Activated CD8-positive, alpha-beta memory T cell treated with anti-CD3 and anti-CD28 coated beads, Interleukin-2, amount 50 U/mL, for 1 hour (primary cell): ENCODE data around the gene MYOM1.
A peak's percentile ranks its signal among the peaks of the same experiment; 100 is the strongest.

Source experiments
- DNase-seq: peaks from one replicate; pipeline ENCODE4 v3.0.0-alpha.2; 2020; ENCODE audit errors: extremely low read depth

Gene MYOM1

DNA sequence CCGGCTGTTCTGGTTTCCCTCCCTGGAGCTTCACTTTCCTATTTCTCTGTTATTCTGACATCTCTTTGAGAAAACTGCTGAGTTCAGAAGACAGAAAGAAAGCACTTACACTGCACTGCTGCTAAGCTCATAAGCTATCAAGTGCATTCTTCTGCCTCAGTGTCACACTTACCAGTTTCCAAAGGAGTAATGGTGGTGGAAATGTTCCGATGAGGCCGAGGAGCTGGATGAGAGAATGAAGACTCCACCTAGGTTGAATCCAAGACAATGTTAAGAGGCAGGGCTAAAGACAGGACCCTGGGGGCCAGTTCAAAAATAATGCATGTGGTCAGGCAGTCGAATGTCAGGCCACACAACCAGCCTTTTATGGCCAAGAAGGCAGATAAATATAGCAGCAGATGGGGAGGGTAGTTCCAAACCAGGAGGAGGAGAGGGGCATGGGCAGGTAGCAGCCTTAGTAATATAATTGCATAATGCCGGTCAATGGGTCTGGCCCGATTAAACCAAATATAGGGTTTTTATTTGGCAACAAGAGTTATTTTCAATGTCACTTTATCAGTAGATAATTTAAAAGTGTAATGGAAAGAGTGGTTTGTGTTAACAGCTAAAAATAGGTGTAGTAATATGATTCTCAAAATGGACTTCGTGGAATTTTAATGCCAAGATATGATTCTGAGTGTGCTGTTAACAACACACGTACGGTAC lies at the start of gene MYOM1:
TSS of gene MYOM1 (minus strand) at position 338 of the 705 bp plus-strand sequence. CDS start 4,745 bp downstream, outside the sequence.
- no peak for DNase-seq

DNA sequence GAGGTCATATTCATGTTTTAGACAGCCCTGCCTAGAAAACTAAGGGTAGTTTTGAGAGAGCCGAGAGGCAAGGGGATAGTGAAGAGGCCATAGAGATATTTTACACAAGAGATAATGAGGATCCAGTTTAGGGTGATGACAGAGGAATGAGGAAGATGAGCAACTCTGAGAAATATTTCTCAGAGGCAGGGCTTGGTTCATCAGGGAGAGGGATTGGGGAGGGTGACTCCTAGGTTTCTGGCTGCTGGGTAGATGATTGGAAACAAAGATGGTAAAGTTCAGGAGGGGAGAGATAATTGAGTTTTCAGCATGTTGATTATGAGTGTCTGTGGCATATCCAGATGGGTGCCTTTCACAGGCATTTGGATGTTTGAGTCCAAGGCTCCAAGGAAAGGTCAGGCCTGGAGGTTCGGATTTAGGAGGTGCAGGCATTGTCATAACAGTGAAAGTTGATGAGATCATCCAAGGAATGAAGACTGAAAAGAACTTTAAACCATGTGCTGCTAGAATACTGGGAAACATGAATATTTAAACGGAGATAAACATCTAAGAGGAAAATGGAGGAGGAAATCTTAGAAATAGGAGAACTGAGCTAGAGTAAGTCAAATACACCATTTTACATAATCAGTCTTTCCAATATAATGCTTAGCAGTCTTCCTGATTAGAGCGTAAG lies 49.6 kb upstream of the MYOM1 start:
- DNase-seq: no peak

DNA sequence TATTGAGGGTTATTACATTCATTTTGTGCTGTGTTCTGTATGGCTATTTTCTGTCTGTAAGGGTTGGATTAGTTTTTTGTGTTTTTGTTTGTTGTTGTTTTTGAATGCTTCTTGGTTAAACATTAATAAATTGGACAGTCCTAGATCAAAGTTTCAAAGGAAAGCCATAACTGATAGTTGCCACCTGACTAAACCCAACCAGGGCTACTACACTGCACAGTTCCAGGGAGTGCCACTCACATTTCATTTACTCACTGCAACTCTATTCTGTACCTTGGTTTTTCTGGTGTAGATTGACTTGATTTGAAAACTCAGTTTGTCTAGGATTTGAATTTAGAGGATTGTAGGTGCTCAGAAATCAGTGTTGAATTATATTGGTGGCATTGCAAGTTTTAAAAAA lies 48.5 kb upstream of the MYOM1 start:
- DNase-seq: no peak

DNA sequence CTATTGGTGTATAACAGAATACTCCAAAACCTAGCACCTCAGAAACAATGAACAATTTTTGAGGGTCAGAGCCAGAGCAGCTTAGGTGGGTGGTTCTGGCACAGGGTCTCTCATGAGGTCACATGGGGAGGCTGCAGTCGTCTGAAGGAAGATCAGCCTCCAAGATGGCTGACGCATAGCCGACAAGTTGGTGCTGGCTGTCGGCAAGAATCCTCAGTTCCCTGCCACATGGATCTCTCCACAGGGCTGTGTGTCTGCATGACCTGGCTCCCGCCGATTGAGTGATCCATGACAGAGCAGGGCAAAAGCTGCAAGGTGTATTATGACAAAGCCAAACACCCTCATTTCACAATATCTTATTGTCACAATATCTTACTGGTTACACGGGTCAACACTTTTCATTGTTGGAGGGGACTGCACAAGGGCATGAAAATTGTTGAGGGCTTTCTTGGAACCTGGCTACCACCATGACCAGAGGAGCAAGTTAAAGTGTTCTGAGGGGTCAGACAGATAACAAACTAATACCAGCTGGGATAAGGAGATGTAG lies 46.4 kb upstream of the MYOM1 start:
- DNase-seq: no peak

DNA sequence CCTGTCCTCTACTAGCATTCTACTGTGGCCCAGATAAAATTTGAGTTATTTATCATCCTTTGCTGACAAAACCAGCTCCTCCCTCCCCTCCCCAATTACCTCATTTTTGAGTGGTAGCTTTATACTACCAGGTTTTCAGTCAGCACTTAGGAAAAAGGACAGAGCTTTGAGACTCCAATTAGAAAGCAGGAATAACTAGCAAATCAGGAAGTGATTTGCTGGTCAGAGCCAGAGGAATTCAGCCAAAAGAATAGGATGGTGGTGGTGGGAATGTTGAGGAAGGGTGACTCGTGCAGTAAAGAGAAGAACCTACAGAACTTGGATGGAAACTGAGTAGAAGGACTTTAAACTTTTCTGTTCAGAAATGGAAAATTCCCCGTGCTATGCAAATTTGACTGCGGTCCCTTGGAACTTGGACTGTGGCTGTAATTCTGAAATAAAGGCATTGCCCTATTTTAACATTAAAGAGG lies 45.8 kb upstream of the MYOM1 start:
- DNase-seq: no peak

DNA sequence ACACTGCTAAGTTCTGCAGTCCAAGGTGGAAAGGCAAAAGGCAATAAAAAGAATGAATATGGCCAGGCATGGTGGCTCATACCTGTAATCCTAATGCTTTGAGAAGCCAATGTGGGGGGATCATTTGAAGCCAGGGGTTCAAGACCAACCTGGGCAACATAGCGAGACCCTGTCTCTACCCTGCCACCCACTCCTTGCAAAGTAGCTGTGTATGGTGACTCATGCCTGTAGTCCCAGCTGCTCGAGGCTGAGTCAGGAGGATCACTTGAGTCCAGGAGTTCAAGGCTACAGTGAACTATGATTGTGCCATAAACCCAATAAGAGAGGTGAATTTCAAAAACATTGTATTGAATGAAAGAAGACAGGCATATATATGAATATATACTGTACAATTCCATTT lies 44.6 kb upstream of the MYOM1 start:
- DNase-seq: no peak

DNA sequence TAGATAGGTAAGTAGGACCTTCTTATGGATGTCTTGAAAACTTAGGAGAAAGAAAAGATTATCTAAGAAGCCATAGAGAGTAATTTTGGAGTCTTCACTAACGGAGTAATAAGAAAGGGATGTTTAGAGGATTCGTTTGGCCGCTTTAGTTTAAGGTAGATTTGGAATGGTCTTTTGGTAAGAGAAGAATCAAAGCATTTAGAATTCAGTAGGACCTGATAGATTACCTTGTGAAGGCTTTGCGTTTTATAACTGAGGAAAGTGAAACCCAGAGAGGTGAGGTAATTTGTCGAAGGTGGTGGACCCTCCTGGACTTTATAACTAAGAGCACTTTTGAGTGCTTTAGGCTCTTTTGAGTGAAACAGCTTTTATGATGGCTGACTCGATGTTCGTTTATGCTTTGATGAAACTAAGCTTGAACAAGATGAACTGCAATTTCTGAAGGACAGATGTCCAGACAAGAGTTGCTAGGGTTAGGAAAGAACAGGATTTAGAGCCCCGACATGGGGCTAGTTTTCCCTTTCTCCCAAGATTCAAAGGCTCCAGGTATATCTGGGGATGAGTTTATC lies 43.4 kb upstream of the MYOM1 start:
- no peak for DNase-seq

DNA sequence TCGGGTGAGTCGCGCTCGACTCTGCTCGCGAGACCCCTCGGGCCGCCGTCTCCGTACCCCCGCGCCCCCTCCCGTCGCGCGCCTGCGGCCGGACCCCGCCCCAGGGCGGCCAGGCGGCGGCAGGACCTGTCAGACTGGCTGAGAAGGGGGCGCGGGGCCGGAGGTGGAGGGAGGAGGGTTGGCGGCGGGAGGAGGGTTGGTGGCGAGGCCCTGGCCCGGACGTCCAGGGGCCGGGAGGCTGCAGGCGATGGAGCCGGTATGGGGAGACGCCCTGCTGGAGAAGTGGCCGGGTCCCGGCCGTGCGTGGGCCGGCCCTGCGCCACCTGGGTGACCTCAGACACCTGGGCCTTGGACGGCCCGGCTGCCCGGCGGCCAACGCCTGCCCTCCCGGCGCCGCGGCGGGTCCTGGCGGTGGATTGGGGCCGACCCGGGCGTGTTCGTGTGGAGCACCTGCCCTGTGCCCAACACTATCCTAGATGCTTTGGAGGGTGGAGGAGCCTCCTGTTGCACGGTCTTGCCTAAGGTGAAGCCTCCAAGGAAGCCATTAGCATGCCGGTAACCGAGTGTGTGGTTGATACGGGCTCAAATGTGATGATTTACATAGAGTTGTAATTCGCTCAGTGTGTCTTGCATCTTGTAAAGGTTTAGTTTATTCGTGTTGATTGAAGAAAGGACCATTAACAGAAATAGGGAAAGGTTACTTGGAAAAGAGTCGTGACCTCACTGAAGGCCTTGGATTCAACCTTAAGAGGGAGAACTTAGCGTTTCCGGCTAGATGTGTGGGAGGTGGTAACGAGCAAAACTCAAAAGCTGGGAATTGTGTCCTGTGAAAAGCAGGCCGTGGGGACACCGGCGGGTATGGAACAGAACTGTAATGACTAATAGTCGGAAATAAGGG lies 42.7 kb upstream of the MYOM1 start:
- no peak for DNase-seq

DNA sequence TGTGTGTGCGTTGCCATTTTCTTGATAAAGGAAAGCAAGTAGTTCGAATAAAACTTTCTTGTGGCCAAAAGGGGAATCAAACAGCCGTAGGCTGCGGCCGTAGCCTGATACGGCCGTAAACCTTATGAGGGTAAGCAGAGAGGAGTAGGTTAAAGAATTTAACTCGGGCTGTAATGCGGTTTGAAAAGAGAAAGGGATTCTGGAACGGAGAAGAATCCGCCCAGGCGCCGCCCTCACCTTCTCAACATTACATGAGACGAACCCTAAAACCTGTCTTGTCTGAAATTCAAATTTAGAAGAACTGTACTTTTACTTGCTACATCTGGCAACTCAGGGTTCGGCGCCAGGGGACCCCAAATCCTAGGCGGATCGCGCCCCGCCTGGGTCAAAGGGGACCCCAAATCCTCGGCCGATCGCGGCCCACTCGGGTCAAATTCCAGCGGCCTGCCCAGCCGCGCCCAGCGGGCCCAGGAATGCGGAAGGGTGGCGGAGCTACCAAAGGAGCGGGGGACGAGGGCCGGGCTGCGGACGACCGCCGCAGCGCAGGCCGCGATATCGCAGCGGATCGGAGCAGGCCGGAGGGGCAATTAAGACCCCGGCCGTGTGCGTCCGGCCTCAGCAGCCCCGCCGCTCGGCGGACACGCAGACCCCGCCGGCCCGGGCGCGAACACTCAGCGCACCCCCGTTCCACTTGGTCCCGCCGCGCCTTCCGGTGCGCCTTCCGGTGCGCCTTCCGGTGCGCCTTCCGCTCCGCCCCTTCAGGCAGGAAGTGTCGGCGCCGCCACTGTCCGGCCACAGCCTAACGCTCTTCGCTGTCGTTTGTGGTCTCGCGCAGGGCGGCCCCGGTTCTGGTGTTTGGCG lies 41.8 kb upstream of the MYOM1 start, which contains the start of gene MYL12B:
TSS of gene MYL12B (plus strand) at position 761 of the 861 bp plus-strand sequence. CDS start 10,766 bp downstream, outside the sequence.
- DNase-seq: peak; percentile 36

DNA sequence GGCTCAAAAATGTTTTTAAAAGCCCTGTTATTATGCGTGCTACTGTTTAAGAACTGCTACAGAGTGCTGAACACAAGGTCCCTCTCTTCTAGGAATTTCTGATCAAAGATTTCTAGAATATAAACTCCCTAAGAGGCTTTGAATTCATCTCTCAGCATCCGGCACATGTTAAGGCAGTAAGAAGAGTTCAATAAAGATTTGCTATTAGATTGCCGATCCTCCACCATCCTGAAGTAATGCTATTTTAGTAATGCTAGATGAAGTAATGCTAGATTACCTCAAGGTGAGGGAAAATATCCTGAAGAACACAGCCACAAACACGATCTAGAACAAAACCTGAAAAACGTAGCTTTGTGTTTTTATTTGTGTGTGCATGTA lies 41.2 kb upstream of the MYOM1 start:
- no peak for DNase-seq

DNA sequence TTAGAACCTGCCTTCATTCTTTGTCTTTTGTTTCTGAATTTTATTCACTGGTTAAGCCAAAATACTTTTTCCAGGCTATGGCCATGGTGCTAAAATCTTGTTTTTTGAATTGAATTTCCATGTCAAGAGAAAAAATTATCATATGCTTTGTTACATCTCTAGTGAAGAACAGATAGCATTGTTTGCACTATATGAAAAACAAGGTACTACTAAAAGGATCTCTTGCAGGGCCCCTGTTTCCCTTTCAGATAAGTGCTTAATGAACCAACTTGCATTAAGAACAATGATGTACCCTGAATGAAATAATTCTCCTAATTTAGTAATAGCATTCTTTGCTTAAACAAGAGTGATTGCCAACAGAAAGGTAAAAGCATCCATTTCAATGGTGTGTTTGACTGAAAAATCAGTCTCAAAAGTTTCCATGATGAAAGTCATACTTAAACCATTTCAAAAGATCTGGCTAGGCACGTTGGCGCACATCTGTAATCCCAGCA lies 37.9 kb upstream of the MYOM1 start:
- DNase-seq: no peak

DNA sequence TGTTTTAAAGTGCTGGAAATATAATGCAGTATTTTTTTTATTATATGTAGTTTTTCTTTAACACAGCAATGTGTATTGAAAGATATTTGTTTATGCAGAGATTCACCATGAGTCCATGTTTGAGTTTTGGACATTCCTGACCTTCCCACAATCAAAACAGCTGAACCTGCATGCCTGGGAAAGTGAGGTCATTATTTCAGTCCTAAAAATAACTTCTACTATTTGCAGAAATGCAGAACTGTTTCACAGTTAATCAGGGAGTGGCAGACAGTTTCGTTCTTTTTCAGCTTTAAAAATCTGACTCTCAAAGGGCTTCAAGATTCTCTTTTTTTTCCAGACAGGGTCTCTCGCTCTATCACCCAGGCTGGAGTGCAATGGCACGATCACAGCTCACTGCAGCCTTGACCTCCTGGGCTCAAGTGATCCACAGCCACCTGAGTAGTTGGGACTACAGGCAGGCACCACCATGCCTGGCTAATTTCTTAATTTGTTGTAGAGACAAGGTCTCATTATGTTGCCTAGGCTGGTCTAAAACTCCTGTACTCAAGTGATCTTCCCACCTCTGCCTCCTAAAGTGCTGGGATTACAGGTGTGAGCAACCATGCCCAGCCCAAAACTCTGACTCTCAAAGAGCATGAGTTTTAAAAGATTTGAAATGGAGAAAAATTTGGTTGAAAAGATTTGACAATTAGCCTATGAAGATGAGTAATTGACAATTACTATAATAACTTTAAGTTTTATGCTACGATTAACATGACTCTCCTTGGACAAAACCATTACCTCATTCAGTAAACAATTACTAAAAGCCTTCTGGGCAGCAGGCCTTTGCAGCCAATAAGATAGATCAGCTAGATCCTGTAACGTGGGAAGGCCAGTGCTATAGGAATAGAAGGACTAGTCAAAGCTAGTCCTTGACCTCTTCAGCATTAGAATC lies 37.2 kb upstream of the MYOM1 start:
- DNase-seq: no peak

DNA sequence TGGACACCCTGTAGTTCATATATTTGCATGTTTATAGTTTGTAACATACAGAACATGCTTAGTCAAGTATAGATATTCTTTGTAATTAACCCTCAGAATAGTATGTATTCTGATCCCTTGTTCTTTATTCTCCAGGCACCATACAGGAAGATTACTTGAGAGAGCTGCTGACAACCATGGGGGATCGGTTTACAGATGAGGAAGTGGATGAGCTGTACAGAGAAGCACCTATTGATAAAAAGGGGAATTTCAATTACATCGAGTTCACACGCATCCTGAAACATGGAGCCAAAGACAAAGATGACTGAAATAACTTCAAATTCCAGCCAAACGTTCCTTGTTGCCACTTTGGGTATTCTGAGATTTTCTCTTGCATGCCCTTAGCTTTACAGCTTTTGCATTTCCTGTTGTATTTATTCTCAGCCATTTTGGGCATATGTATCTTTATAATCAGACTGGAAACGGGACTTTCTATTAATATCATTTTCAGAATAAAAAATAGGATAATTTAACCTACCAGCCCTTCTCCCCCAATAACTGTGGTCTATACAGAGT lies 35.9 kb upstream of the MYOM1 start:
- no peak for DNase-seq

DNA sequence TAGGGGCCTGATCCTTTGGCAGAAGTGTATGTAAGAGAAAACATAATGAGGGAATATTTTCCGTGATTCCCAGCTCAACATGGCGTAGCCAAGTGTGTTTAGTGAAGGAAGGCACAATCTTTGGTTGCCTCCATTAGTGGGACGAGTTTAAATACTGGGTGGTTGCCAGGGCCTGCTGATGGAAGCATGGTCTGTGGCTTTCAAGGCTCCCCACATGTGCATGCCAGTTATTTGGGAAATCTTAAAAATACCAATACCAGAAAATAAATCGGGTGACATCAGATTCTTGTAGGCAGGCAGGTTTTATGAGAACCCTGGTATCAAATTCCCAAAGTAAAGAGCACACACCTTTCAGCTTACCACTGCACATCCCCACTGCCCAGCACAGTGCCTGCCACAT lies 35.0 kb upstream of the MYOM1 start:
- DNase-seq: no peak

DNA sequence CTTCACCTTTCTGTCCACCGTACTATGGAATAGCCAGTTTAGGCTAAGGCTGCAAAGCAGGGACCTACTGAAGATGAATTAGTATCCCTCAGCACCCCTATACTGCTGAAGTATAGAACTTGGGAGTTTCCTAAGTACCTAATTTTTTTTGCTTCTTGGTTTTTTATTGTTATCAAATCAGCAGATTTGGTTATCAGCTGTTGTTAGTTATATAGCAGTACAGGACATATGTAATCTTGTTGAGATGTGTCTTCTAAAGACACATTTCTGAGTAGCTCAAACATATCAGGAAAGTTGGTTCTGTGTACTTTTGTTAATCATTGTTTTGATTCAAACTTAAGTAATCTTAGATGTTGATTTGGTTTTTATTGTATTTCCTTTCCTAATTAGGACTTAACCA lies 33.1 kb upstream of the MYOM1 start:
- DNase-seq: no peak

DNA sequence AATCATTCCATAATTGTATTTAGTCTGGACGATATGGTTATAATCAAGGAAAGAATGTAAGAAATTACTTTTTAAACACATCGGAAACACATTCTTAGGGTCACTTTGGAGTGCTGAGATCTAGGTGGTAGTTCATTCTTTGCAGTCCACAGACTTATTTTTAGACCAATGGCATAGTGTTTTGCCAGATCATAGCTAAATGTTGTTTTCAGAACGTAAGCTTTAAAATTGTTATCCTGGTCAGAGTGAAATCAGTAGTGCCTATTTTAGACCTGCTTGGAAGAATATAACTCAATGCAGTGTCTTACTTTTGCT lies 32.2 kb upstream of the MYOM1 start:
- DNase-seq: no peak

DNA sequence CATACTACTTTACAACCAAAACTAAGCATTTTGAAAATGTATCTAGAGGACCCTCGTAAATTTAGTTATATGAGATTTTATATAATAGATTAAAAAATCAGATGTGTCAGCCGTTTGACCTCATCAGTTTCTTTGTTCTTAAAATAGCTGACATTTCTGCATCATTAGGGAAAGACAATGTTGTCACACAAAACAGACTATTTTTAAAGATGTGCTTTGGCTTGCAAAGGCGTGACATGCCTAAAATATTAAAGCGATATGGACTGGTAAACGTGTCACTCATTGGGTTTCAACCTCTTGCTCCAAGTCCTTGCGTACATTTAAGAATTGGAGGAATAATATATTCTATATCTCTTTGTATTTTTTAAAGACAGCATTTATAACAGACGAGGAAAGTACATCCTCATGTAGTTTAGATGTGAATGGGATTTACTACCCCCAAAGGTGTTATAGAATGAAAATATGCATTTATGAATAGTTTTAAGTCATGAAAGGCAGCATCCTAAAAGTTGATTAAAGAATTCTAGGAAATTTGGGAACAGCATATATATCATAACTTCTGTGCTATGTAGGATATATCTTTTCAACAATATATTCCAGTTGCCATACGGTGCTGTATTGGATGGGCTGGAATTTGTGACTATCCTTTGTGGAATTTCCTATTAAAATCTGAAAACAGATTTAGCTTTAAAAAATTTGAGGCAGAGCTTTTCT lies 31.6 kb upstream of the MYOM1 start:
- DNase-seq: no peak

DNA sequence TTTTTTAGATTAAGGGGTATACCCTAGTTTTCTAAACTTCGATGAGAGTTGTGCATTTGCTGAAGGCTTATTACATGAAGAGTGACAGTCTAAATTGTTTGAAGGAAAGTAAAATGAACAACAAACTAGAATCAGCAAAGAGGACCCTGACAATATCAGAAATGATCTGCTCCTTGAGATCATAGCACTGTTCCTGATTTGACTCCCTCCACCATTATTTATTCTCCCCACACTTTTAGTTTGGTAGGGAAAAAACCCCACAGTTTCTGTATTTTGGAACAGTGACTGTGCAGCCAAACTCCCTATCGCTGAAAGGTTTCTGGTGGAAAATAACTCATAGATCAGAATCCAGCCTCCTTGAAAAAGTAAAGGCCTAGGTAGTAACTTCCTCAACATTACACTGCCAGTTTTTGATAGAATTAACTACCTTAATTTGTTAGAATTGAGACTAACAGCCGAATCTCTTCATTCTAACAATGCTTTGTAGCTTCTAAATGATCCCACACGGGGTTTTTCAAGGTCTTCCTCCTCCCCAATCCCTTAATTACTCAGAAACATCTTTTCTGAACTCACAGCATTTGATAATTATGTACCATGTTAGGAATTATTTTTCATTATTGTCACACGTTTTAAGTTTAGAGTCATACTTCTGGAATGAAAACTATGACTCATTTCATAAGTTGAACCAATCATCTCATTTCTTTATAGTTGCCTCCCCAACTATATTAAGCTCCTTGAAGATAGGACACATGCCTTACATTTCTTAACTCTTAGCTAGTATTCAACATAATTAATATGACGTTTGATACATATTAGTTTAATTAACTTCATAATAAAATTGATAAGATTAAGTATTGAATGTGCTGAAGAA lies 30.7 kb upstream of the MYOM1 start:
- DNase-seq: no peak
